Hypothalamus (tissue), 51 donors: ENCODE measurements around the gene C19orf53.
"Not testable (repeated sequence)": the region's sequence is repeated elsewhere in the genome, so short reads cannot be mapped to it uniquely, and the experiment has no call there.

Experiments
- DNase-seq, 51 donors: peaks; one replicate each; lab custom pipeline; 2025; lab: John Stamatoyannopoulos, UW

Gene C19orf53

GRCh38 chr19:13774217-13775191 lies at the start of gene C19orf53:
TSS of gene C19orf53 (plus strand) at chr19:13774456. CDS start at chr19:13774478, 22 bp downstream.
- peak; percentile 30 to 97 (median 85) for DNase-seq

- no peak for DNase-seq
These were observed 47.9 kb upstream of the C19orf53 start for GRCh38 chr19:13726323-13726722.

DNA sequence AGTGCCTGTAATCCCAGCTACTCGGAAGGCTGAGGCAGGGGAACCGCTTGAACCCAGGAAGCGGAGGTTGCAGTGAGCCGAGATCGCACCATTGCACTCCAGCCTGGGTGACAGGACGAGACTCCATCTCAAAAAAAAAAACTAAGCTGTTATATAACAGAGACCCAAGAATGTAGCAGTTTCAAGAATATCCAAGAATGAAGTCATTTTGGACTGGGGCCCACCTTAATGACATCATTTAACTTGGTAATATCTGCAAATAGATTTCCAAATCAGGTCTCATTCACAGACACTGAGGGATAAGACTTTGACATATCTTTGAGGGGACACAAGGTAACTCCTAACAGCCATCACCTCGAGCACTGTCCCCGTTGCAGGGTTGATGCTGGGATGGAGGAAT lies 46.5 kb upstream of the C19orf53 start:
- no peak for DNase-seq

- DNase-seq = no peak
These were observed 44.4 kb upstream of the C19orf53 start for GRCh38 chr19:13729859-13730258.

- peak; percentile 49 to 99 (median 94) for DNase-seq
These were observed 42.9 kb upstream of the C19orf53 start for GRCh38 chr19:13731147-13731964.

- no peak for DNase-seq
These were observed 41.9 kb upstream of the C19orf53 start for GRCh38 chr19:13732337-13732736.

DNA sequence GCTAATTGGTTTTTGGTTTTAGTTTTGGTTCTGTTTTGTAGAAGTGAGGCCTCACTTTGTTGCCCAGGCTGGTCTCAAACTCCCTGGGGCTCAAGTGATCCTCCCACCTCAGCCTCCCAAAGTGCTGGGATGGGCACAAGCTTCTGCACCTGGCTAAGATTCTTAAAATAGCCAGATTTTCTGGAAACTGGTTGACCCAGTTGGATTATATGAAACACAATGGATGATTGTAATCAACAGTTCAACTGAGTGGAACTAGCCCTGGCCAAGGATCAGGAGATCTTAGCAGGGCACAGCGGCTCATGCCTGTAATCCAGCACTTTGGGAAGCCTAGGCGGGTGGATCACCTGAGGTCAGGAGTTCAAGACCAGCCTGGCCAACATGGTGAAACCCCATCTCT lies 39.5 kb upstream of the C19orf53 start:
- no peak for DNase-seq

- DNase-seq = no peak
These were observed 36.2 kb upstream of the C19orf53 start for GRCh38 chr19:13738073-13738472.

GRCh38 chr19:13741893-13742292 lies 32.4 kb upstream of the C19orf53 start:
- DNase-seq = no peak

DNA sequence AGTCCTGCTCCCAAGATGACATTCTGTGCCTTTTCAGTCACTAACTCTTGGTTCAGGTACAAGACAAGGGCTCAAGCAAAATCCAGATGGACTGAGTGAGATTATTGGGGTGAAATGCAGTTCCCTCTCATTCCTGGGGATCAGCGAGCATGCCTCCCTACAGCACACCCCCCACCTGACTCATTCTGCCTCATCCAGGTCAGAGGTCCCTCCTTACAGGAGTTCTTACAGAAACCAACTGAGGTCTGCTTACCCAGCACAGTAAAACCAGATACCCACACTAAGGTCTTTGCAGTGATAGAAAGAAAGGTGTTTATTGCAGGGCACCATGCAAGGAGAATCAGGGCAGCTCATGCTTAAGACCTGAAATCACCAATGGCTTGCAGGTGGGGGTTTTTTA lies 31.5 kb upstream of the C19orf53 start:
- DNase-seq = no peak

DNA sequence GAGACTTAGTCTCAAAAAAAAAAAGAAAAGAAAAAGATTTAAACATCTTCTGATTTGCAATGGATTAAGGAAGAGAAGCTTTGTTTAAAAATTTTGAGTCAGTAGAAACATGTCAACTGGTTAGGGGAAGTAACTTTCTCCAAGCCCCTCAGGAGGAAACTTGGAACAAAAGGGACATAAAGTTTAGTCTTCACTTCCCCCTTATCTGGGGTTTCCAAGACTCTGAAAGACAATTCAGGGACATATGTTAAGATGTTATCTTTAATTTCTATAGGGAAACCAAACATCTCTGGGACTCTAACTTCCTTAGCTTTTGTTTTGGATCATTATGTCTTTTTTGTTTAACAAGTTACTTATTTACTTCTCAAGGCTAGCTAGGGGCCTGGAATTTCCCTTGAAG lies 30.1 kb upstream of the C19orf53 start:
- no peak for DNase-seq

DNA sequence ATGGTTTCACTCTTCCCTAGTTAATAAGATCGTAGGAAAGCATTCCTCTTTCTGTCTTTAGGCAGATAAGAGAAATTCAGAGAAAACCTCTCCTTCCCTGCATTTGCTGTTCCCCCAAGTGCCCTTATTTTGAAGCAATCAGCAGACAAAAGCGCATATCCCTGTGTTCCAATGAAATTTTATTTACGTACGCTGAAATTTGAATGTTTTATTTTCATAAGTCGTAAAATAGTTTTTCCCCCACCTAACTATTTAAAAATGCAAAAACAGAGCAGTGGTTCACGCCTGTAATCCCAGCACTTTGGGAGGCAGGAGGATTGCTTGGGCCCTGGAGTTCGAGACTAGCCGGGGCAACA lies 27.2 kb upstream of the C19orf53 start:
- DNase-seq = no peak

DNA sequence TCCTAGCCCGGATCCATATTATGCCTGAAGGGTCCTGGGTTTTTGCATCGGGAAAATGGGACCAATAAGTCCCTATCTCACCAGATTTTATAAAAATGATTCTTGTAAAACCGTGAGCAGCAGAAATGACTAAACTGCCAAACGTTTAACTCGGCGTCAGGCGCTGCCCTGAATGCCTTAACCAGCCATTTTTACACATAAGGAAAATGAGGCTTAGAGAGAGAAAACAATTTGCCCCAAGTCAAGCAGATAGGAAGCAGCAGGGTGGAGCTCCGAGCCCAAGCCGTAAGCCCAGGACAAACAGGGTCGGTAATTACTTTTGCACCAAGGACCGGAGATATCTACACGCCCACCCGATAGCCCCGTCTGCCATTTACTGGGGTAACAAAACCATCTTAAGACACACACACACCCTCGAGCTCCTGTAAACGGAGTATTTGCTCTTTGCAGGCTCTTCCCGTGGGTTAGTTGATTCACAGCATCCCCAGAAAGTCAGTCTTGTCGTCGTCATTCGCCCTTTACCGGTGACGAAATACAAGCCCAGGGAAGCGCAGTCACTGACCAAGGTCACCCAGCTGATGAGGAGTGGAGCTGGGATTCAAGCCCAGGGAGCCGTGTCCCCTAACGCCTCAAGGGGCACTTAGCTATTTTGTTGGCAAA lies 26.0 kb upstream of the C19orf53 start:
- peak in 7 of 51 donors; percentile 3 to 39 (median 12) for DNase-seq

- no peak for DNase-seq
These were observed 22.8 kb upstream of the C19orf53 start for GRCh38 chr19:13751436-13751835.

DNA sequence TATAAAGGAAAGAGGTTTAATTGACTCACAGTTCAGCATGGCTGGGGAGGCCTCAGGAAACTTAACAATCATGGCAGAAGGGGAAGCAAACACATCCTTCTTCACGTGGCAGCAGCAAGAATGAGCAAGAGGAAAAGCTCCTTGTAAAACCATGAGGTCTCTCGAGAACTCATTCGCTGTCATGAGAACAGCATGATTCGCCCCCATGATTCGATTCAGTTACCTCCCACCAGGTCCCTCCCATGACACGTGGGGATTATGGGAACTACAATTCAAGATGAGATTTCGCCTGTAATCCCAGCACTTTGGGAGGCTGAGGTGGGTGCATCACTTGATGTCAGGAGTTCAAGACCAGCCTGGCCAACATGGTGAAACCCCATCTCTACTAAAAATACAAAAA lies 20.6 kb upstream of the C19orf53 start:
- not testable (repeated sequence) for DNase-seq

DNA sequence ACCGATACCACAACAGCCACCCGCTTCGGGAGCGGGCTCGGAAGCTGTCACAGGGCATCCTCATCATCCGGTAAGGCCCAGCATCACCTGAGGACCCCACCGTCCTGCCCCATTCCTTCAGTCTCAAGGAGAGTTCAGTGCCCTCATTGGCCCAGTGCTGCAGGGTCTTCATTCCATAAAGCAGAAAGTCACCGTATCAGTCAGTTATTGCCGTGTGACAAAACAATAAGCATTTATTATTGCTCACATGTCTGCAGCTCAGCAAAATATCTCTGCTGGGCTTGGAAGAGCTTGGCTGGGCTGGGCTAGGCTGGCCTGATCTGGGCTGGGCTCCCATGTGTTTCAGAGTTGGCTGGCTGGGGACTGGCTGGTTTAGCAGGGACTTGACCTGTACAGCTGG lies 18.0 kb upstream of the C19orf53 start:
- no peak for DNase-seq

DNA sequence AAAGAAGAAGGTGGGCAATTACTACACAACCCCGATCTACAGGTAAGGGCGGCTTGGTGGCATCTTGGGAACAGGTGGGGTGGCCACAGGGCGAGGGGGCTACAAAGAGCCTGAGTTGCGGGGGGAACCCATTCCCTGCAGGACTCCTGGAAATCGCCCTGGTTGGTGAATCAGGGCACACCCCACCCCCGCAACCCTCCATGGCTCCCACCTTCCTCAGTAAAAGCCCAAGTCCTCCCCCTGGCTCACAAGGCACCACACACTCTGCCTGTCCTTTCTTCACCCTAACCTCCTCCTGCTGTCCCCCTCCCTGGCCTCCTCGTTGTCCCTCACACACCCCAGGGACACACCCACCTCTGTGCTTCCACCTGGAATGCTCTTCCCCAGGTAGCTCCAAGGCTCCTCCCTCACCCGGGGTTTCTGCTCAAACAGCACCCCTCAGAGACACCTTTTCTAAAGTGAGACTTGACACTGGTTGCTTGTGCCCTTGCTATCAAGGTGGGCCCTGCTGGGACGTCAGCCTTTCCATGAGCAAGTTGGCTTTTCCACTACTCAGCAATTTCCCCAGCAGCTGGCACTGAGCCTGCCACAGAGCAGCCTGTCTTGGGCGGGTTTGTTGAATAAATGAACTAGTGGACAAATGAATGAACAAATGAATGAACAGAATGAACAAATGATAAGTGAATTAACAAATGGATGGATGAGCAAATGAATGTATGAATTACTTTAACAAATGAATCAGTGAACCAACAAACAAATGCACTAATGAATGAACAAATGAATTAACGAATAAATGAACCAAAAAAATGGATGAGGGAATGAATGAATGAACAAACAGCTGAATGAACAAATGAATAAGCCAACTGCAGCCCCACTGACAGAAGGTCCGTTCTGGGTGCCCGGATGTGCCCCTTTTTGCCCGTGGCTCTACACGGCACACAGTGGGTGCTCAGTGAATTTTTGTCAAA lies 16.2 kb upstream of the C19orf53 start:
- DNase-seq = no peak

- DNase-seq = no peak
These were observed 15.5 kb upstream of the C19orf53 start for GRCh38 chr19:13758795-13759194.

DNA sequence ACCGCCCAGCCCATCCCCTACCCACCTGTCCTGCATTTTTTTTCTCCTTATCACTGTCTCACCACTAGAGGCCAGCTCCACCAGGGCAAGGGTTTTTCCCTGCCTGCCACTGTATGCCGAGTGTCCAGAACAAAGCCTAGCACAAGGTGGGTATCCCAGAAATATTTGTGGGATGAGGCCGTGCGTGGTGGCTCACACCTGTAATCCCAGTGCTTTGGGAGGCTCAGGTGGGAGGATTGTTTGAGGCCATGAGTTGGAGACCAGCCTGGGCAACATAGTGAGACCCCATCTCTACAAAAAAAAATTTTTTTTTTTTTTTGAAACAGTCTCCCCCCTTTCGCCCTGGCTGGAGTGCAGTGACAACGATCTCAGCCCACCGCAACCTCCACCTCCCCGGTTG lies 12.8 kb upstream of the C19orf53 start:
- DNase-seq = no peak
